HG03565 (cell line): Measurements from ENCODE around the gene WHRN.
A peak's percentile ranks its signal among the peaks of the same experiment; 100 is the strongest.

Experiments used
- ATAC-seq: cut with Tn5 transposase; IDR thresholded peaks from one replicate; pipeline ENCODE4 v1.9.1; 2021; ENCODE audit warnings: mild to moderate bottlenecking, moderate library complexity; ENCODE audit not compliant: unreplicated experiment

Gene WHRN

DNA sequence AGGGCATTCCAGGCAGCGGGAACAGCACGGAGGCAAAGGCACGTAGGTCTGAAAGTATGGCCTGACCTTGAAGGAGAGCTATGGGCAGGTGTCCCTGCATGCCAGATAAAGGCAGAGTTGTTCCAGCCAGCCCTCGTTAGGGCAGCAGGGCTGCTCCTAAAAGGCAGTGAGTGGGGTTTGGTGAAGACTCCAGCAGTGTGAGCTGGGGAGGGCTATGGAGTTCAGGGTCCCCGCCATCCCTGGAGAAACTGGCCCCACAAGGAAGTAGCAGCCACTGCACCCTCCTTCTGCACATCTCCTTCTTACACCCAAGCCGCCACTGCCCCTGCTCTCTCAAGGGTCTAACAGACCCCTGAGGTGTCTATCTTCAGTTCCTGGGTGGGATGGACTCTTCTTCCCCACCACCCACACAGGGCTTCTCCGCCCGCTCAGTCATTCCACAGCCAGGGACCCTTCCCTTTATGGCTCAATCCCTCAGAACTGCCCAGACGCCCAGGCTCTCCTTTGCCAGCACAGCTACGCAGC is 118.8 kb downstream of the WHRN start:
- ATAC-seq, result no peak

DNA sequence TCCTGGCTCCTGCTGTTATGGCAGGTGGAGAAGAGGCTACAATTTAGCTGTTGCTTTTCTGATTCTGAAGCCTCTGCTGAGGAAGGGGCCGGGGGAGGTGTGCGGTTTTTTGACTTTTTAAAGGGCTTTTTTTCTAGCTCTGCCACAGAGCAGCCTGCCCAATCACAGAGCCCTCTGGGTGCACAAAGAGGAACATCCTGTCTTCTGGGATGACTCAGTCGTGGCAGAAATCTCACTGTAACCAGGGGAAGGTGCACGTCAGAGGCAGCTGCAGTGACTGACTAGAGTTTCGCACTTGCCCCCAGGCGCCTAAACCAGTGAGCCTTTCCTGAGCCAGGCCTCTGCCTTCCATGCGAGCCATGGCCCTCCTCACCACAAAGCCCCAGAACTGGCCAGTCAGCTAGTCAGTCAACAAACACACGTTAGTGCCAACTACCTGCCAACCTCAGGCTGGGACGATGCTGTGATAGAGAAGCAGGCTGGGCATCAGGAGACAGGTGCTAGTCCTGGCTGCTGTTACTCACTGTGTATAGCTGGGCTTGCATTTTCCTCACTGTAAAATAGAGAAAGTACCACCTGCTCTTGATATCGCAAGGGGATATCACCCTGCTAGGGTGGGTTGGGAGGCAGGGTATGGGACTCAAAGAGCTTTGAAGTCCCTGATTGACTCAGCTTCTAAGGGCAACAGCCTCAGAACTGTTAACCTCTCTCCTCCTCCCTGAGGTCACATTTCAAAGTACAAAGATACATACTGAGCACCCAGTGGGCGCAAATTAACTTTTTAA is 119.7 kb downstream of the WHRN start:
- peak; percentile 79 for ATAC-seq

DNA sequence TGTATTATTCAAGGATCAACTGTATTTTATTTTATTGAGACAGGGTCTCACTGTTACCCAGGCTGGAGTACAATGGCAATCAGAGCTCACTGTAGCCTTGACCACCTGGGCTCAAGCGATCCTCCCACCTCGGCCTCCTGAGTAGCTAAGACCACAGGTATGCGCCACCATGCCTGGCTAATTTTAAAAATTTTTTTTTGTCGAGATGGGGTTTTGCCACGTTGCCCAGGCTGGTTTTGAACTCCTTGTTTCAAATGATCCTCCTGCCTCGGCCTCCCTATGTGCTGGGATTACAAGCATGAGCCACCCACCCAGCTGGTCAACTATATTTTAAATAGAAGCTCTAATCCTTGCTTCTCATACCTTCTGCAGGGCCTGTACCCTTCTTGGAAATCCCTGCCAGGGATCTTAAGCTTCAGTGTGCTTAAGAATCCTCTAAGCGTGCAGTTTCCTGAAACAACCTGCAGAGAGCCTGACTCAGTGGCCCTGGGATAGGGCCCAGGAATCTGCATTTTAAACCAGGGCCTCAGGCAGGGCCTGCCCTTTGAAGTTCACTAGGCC is 120.4 kb downstream of the WHRN start:
- no peak for ATAC-seq

GRCh38 chr9:114384341-114384740 is 120.9 kb downstream of the WHRN start:
- ATAC-seq, result no peak

GRCh38 chr9:114383521-114384231 is 121.6 kb downstream of the WHRN start:
- no peak for ATAC-seq

- ATAC-seq, result peak; percentile 18
These were observed 122.4 kb downstream of the WHRN start for GRCh38 chr9:114382699-114383520.

DNA sequence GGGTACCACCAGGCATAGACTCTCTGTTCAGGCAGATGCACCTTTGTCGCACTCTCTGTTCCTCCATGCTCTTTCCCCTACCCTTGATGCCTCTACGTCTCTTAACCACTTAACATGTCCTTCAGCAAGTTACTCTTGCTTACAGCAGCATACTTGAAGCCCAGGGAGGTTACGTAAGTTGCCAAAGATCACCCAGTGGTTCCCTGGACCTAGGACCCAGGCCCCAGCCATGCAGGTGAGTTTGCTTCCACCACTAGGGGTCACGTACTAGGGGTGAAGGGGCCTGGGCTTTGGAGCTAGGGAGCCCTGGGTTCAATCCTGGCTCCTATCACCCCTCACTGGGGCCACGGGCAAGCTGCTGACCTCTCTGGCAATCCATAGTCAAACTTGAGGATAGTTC is 126.4 kb downstream of the WHRN start:
- no peak for ATAC-seq

DNA sequence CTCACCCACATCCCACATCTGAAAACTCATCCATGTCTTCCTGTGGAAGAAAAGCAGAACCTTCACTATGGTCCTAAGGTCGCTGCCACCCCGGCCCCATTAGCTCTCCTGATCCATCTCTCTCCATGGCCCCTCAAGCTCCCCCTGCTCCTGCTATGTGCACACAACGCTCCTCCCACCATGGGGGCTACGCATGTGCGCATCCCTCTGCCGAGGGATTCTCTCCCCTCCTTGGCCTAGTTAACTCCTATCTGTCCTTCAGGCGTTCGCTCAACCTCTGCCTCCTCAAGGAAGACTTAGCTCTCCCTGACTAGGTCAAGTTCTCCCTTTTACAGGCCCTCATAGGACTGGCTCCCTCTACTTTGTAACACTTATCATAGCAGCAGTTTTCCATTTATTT is 127.3 kb downstream of the WHRN start:
- no peak for ATAC-seq

DNA sequence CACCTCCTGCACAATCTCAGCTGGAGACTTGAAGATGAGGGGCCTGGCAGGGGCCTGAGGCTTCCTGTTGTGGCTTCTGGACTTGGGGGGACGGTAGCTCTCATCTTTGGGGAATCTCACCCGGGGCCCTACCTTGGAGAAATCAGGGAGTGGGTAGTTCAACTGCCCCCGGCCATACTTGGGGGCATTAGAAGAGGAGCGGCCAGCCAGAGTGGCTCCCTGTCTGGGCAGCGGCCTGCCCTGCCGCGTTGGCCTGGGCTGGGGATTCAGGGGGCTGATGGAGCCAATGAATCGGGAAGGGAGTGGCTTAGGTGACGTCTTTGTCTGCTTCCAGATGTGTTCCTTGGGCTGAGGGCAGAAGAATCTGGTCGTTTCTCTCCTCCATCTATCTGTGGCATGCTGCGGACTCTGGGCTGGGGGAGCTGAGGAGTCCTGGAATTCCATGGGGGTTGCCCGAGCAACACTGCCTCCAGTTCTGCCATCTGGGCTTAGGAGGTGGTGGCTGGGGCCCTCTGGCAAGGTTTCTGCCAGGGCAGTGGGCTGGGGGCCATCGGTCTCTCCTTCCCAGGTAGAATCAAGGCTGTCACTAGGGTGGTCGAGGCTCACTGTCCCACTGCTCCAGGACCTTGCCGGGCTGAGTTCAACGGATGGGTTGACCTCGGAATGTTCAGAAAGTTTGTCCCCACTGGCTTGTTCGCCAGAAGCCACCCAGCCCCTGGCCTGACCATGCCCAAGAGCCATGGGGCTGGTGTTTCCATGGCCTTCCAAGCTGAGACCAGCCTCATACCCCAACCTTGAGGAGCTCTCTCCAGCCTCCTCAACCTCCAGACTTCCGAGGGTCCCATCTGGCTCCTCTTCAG is 128.5 kb downstream of the WHRN start:
- ATAC-seq, result no peak

GRCh38 chr9:114375386-114376175 is 129.7 kb downstream of the WHRN start:
- no peak for ATAC-seq

DNA sequence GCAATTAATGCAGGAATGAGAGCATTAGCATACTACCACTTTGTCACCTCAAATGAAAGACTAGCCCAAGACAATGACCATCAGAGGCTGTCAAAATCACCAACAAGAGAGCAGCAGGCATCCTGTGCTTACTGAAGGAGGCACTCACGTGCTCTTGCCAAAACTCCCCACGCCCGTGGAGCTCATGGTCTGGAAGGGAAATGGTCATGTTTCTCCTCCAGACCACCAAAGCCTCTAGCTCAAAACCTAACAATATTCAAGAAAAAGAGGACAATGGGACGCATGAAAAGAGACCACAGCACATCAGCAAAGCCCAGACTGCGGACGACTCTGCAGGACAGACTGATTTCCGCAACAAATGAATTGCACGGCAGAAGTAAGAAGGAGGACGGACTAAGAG is 130.3 kb downstream of the WHRN start:
- ATAC-seq, result no peak

DNA sequence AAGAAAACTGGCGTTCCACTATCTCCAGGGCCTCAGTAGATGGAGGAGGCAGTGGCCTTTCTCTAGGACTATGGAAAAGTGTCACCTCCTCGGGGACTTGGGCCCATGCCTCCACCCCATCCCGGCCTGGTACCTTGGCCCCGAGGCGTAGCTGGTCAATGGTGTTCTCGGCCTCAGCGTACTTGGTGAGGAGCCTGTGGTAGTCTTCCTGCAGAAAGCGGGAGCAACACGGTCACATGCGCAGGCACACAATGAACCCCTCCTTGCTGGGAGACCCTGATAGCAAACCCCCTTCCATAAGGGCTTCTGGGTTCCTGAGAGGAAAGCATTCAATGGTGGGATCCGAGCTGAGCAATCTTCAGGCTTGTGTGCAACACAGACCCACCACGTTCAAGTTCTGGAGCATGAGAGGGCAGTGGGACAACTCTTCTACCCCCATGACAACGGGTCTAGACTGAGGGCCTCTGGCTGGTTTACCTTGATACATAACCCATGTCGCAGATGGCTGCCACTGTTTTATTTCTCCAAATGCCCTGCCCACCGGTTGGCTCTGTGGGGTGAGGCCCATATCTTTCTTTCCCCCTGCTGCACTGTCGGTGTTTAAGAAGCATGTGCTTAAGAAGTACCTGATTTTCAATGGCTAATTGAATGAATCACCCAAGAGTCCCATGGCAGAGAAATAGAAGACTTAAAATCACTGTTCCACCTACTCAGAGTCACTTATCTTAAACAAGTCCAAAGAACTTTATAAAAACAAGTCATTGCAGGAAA is 131.1 kb downstream of the WHRN start:
- ATAC-seq, result no peak

DNA sequence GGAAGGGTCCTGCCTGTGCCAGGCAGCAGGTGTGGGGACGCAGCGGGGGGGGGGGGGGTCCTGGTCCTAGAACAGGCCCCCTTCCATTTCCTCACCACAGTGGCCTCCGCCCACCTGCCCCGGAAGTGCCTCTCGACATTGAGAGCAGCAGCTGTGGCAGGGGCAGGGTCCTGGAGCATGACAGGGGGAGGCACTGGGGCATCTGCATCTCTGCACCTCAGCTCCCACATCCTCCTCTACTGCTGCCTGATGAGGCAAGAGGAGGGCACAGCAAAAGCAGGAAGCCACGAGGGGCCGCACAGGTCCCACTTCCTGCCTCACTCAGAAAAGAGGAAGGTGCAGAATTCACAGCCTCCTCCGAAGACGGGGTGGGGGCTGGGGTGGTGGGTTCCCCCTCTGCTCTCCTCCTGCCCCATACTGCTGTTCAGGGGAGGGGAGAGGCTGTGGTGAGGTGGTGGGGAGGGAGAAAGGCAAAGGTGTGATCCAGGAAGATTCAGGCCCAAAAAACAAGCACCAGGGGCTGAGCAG is 132.3 kb downstream of the WHRN start:
- peak; percentile 89 for ATAC-seq

- no peak for ATAC-seq
These were observed 133.0 kb downstream of the WHRN start for GRCh38 chr9:114371973-114372917.

- no peak for ATAC-seq
These were observed 133.8 kb downstream of the WHRN start for GRCh38 chr9:114371343-114371944.

- ATAC-seq, result no peak
These were observed 134.3 kb downstream of the WHRN start for GRCh38 chr9:114370968-114371320.
